Stimulated activated CD8-positive, alpha-beta memory T cell treated with anti-CD3 and anti-CD28 coated beads, Interleukin-4, amount 100 ng/mL, for 4 hours (primary cell): ENCODE measurements around the gene TRPM4.
"Not testable (repeated sequence)": the region's sequence is repeated elsewhere in the genome, so short reads cannot be mapped to it uniquely, and the experiment has no call there.

Source experiments
- DNase-seq, 2 donors: peaks; one replicate each; pipeline ENCODE4 v3.0.0-alpha.2; 2020; ENCODE audit warnings: low read depth in 2 of 2, low spot score in 1 of 2

The TRPM4 gene

GRCh38 chr19:49150106-49150943 lies 7.3 kb upstream of the TRPM4 start:
- DNase-seq, result no peak

GRCh38 chr19:49150944-49151243 lies 6.7 kb upstream of the TRPM4 start:
- DNase-seq, result no peak

DNA sequence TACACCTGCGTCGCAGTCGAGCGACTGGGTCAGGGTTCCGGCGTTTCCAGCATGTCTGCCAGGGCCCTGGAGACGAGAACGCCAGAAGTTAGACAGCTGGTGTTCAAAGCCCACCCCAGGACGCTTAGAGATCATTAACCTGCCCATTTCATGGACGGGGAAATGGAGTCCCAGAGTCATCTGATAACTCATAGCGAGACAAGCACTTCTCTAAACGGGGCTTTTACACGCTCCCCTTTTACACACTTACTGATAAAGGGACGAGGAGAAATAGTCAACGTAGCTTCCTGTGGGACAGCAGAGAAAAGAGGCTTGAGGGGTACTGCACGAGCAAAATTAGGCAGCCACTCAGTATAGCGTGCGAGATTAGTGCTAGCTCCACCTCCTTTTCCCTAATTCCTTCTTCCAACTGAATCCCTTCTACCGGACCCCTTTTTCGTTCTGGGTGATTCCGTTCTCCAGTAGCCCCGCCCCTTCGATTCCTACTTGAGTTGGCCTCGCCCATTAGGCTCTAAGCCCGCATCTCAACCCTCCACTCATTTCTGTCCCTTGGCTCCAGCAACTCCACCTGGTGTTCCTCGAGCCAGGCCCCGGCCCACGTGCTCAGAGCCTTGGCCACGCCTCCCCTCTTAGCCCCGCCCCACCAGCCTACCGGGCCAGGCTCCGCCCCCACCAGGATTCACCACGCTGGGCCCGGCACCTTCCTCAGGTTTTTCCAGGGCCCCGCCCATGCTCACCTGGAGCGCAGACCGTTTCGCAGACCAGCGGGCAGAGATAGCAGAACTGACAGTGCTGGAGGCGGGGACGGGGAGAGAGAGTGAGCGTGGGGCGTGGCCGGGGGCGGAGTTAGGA lies 6.1 kb upstream of the TRPM4 start:
- DNase-seq, result no peak

DNA sequence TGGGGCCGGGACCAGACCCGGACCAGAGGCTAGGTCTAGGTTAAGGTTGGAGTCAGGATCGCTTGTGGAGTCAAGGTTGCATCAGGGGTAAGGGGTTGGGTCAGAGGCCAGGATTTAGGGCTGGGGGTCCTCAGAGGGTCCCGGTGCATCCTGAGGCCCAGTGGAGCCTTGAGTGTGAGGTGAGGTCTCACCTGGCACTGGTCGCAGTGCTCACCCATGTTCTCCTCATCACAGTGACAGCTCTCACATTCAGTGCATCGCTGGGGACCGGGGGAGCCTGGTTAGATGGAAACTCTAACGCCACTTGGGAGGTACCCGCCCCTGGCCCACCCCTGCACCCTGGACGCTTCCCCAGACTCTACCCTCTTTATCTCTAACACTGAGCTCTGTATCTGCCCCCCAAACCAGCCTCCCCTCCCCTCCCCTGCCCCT lies 5.5 kb upstream of the TRPM4 start:
- DNase-seq, result no peak

GRCh38 chr19:49153167-49153809 lies 4.3 kb upstream of the TRPM4 start:
- no peak for DNase-seq

DNA sequence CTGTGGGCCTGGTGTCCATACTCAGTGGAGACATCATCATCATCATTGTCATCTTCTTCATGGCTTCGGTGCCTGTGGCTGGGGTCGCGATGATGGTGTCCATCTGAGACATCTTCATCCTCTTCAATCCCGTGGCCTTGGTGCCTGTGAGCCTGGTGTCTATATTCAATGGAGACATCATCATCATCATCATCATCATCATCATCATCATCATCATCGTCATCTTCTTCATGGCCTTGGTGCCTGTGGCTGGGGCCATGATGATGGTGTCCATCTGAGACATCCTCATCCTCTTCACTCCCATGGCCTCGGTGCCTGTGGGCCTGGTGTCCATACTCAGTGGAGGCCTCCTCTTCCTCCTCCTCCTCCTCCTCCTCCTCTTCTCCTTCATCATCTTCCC lies 3.3 kb upstream of the TRPM4 start:
- DNase-seq, result no peak

GRCh38 chr19:49155005-49155819 lies 2.4 kb upstream of the TRPM4 start, which contains the start of gene HRC:
Gene HRC (minus strand): TSS chr19:49155396. CDS start chr19:49155237, 159 bp downstream.
- no peak for DNase-seq

- DNase-seq, result no peak
Observed at GRCh38 chr19:49155820-49156346, 1.7 kb upstream of the TRPM4 start.

DNA sequence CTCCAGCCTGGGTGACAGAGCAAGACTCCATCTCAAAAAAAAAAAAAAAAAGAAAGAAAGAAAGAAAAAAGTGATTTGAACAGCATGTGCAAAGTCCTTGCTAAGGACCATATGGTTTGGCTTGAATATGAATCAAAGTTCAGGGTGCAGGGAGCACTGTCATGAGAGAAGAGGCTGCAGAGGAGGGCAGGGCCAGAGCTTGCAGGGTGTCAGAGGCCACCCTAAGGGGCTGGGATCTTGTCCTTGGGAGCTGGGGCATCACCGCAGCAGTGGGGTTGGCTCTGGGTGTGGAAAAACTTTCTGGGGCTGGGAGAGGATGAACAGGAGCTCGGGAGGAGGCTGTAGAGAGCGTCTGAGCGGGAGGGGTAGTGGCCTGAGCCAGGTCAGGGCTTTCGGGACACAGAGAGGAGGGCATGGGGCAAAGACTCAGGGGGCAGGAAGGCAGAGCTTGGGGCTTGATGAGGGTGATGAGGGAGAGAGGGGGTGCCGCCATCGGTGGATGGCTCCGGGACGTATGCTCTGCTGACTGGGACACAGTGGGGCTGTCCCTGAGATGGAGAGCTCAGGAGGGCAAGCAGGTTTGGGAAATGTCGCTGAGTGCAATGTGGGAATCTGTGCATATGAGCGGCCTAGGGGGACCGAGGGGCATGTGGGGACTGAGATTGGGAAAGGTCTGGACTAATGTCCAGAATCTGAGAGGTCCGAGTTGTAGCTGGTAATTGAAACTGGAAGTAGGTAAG lies 3.0 kb downstream of the TRPM4 start:
- DNase-seq, result no peak

DNA sequence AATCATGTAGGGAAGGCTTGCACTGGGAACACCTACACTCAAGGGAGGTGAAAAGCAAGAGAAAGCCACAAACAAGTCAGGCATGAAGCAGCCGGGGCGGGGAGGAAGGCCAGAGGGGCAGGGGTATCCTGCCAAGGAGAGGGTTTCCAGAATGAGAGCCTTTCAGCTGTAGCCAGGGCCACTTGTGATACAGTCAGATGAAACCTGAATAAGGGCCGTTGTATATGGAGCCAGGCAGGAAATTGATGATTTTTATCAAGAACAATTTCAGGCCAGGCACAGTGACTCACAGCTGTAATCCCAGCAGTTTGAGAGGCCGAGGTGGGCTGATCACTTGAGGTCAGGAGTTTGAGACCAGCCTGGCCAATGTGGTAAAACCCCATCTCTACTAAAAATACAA lies 4.4 kb downstream of the TRPM4 start:
- DNase-seq, result no peak

- no peak for DNase-seq
Observed at GRCh38 chr19:49165111-49165750, 7.6 kb downstream of the TRPM4 start.

- DNase-seq, result no peak
Observed at GRCh38 chr19:49165865-49166301, 8.3 kb downstream of the TRPM4 start.

DNA sequence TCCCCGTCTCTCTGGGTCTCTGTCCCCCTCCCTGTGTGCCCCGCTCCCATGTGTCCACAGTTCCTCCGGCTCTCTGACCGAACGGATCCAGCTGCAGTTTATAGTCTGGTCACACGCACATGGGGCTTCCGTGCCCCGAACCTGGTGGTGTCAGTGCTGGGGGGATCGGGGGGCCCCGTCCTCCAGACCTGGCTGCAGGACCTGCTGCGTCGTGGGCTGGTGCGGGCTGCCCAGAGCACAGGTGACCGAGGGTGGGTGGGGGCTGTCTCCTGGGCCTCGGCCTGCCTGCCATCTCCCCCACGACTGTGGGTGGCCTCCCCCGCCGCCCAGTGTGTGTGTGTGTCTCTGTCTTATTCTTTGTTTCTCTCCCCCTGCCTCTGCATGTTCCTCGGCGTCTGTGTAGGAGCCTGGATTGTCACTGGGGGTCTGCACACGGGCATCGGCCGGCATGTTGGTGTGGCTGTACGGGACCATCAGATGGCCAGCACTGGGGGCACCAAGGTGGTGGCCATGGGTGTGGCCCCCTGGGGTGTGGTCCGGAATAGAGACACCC lies 10.3 kb downstream of the TRPM4 start:
- no peak for DNase-seq

DNA sequence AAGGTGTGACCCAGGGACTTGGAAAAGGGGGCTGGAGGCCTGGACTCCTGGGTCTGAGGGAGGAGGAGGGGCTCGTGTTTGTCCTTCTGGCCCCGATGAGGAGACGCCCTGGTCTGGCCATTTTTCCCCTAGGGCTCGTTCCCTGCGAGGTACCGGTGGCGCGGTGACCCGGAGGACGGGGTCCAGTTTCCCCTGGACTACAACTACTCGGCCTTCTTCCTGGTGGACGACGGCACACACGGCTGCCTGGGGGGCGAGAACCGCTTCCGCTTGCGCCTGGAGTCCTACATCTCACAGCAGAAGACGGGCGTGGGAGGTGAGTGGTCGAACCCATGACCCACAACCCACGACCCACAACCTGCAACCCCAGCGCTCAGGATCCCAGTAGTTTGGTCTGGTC lies 10.8 kb downstream of the TRPM4 start:
- no peak for DNase-seq

DNA sequence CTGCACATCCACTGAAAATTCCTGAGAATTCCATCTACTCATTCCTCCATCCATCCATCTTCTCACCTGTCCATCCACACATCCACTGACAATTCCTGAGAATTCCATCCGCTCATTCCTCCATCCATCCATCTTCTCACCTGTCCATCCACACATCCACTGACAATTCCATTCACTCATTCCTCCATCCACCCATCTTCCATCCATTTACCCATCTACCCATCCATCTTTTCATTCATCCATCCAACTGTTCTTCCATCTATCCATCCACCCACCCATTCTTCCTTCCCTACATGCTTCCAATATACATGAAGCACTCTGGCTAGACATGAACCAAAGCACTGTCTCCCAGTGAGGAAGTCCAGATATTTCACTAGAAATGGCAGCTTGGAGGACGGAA lies 15.6 kb downstream of the TRPM4 start:
- DNase-seq, result no peak

- no peak for DNase-seq
Observed at GRCh38 chr19:49180659-49181058, 23.1 kb downstream of the TRPM4 start.

DNA sequence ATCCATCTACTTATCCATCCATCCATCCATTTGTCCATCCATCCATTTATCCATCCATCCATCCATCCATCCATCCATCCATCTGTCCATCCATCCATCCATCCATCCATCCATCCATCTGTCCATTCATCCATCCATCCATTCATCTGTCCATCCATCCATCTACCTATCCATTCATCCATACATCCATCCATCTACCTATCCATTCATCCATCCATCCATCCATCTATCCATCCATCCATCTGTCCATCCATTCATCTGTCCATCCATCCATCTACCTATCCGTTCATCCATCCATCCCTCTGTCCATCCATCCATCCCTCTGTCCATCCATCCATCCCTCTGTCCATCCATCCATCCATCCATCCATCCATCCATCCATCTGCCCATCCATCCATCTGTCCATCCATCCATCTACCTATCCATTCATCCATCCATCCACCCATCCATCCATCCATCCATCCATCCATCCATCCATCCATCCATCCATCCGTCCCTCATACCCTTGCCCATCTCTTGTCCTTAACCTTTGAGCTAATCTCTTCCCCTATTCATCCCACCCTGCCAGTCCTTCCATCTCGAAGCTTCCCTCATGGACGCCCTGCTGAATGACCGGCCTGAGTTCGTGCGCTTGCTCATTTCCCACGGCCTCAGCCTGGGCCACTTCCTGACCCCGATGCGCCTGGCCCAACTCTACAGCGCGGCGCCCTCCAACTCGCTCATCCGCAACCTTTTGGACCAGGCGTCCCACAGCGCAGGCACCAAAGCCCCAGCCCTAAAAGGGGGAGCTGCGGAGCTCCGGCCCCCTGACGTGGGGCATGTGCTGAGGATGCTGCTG lies 24.6 kb downstream of the TRPM4 start:
- DNase-seq, result not testable (repeated sequence)

DNA sequence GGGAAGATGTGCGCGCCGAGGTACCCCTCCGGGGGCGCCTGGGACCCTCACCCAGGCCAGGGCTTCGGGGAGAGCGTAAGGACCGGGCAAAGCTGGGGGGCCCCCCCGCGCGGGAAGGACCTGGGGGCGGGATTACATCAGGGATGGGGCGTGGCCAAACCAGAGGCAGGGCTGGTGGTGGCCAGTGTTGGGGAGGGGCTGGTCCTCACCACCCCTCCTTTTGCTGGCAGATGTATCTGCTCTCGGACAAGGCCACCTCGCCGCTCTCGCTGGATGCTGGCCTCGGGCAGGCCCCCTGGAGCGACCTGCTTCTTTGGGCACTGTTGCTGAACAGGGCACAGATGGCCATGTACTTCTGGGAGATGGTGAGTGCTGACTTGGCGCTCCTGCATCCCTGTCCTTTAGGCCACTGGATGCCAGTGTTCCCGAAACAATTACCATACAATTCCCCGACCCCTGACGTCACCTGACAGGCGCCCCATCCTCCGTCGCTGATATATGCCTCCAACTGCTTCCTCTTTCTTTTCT lies 25.3 kb downstream of the TRPM4 start:
- DNase-seq, result no peak
